ENCODE data around the gene SCG3. TPM values are rescaled to one million over a fixed set of nuclear protein-coding genes. Genes with fewer than 3 reads are reported as not detected.

SCG3 gene
- total RNA-seq, 2 donors from 2014 or later: 0.23 to 2.0 TPM

DNA sequence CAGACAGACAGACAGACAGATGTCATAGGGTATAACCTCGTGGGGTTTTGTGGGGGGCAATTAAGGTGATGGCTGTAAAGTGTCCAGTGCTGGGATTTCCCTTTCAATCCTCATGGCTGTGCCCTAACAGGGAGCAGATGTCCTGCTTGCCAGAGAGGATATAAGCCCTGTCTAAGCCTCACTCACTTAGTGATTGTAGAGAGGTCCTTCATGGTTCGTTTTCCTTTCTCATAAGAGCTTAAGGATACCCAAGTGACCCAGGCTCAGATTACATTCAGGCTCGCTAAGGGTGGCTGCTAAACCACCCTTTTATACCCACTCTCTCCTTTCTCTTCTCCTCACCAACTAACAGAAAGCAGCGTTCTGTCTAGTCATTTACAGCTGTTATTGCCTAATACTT, 36.9 kb downstream of the SCG3 start:
- no peak for DNase-seq (ENCODE audit: low spot score)
- H3K4me3 ChIP-seq: no peak overlapping the region
- TF ChIP-seq, protein P1, sequence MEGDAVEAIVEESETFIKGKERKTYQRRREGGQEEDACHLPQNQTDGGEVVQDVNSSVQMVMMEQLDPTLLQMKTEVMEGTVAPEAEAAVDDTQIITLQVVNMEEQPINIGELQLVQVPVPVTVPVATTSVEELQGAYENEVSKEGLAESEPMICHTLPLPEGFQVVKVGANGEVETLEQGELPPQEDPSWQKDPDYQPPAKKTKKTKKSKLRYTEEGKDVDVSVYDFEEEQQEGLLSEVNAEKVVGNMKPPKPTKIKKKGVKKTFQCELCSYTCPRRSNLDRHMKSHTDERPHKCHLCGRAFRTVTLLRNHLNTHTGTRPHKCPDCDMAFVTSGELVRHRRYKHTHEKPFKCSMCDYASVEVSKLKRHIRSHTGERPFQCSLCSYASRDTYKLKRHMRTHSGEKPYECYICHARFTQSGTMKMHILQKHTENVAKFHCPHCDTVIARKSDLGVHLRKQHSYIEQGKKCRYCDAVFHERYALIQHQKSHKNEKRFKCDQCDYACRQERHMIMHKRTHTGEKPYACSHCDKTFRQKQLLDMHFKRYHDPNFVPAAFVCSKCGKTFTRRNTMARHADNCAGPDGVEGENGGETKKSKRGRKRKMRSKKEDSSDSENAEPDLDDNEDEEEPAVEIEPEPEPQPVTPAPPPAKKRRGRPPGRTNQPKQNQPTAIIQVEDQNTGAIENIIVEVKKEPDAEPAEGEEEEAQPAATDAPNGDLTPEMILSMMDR (IDR thresholded peaks at IDR 0.05): no peak
- TF ChIP-seq POLR2A (IDR thresholded peaks at IDR 0.05) (no peak), POLR2AphosphoS5 (IDR thresholded peaks at IDR 0.05) (no peak)
- H3K9me3 ChIP-seq: no peaks in the 10 kb centered on the region
- H3K27me3 ChIP-seq (replicated peaks; ENCODE audit: insufficient read depth): no peaks in the 10 kb centered on the region
- no peak overlapping the region for H3K27ac ChIP-seq
- H3K36me3 ChIP-seq: no peaks in the 10 kb centered on the region
- no peaks in the 10 kb centered on the region for H3K4me1 ChIP-seq (replicated peaks)
- 42% methylated on average over 4 of the region's 4 CpGs for WGBS
- intact Hi-C loops (cut with DNase I): no loop called here

DNA sequence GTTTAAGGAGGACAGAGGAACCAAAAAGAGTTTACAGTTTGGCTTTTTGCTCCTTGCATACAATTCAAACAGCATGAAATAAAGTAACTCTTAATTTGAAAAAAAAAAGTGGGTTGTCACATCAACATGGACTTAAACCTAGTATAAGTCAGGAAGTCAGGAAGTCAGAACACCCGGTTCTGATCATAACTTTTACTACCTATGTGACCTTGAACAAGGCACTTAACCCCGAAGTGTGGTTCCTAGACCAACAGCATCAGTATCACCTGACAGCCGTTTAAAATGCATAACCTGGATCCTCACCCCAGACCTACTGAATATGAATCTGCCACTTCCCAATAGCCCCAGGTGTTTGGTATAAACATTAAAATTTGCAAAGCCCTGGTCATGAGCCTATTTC, 37.4 kb downstream of the SCG3 start:
- TF ChIP-seq POLR2AphosphoS5 (IDR thresholded peaks at IDR 0.05) (no peak), POLR2A (IDR thresholded peaks at IDR 0.05) (no peak)
- TF ChIP-seq, protein P1 (IDR thresholded peaks at IDR 0.05): no peak
- no peak for DNase-seq (ENCODE audit: low spot score)
- H3K9me3 ChIP-seq: no peaks in the 10 kb centered on the region
- H3K36me3 ChIP-seq: no peaks in the 10 kb centered on the region
- H3K27me3 ChIP-seq (replicated peaks; ENCODE audit: insufficient read depth): no peaks in the 10 kb centered on the region
- no peak overlapping the region for H3K4me3 ChIP-seq
- intact Hi-C loops (cut with DNase I): no loop called here
- H3K4me1 ChIP-seq (replicated peaks): no peaks in the 10 kb centered on the region
- H3K27ac ChIP-seq: no peak overlapping the region
- 40% methylated on average over 3 of the region's 3 CpGs for WGBS

DNA sequence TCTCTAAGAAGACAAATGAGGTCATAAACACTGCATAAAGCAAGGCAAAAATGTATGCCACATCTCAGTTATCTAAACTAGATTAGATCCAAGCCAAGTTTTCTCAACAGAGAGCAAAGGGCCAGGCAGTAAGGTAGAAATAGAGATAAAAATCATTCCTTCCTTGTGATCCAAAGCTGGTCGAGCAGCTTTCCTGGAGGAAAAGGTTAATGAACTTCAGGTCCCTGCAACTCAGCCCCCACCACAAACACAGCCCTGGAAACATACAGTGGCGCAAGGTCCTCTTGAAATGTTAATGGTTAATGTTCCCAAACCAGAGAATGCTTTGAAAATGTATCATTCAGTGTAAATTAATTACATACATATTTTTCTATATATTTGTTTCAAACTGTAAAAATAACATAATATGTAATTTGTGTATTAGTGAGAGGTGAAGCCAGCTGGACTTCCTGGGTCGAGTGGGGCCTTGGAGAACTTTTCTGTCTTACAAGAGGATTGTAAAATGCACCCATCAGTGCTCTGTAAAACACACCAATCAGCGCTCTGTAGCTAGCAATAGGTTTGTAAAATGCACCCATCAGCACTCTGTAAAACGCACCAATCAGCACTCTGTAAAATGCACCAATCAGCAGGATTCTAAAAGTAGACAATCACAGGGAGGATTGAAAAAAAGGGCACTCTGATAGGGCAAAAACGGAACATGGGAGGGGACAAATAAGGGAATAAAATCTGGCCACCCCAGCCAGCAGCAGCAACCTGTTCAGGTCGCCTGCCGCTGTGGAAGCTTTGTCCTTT, 39.1 kb downstream of the SCG3 start:
- TF ChIP-seq, protein P1 (IDR thresholded peaks at IDR 0.05): no peak
- TF ChIP-seq POLR2A (IDR thresholded peaks at IDR 0.05) (no peak), POLR2AphosphoS5 (IDR thresholded peaks at IDR 0.05) (no peak)
- DNase-seq (ENCODE audit: low spot score): no peak
- H3K4me3 ChIP-seq: no peak overlapping the region
- H3K36me3 ChIP-seq: no peaks in the 10 kb centered on the region
- intact Hi-C loops (cut with DNase I): no loop called here
- H3K27me3 ChIP-seq (replicated peaks; ENCODE audit: insufficient read depth): no peaks in the 10 kb centered on the region
- 77% methylated on average over 8 of the region's 8 CpGs for WGBS
- no peaks in the 10 kb centered on the region for H3K9me3 ChIP-seq
- H3K4me1 ChIP-seq (replicated peaks): no peaks in the 10 kb centered on the region
- no peak overlapping the region for H3K27ac ChIP-seq

DNA sequence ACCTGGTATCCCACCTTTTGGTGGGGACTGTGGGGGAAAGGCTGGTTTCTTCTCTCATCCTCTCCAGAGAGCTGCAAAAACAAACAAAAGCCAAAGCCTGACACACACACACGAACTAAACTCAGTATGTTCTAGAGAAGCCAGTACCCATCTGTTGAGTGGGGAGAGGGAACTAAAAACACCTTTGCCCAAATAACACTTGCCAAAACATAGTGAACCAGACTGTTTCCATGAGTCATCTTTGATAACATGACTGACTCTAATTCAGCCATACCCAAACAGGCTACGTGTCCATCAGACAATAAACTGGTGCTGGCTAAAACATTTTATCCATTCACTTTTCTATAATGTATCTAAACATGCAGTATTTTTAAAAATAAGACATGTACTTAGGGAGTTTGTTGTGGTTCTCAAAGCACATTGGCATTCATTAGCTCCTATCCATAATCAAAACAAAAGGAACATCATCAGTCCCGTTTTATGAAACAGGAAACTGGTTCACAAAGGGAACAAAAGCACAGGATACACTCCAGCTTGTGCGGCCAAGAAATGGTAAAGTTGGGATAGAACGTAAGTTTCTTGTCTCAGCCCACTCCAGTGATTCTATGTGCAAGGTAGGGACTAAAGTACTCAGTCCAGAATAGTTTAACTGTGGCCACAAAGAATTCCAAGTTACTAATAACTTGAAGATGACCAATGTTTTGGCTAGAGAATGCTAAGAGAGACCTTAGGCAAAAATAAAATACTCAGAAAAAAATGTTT, 40.1 kb downstream of the SCG3 start:
- Histone ChIP-seq H3K9me3 (no peaks in the 10 kb centered on the region), H3K36me3 (no peaks in the 10 kb centered on the region), H3K27me3 (replicated peaks; ENCODE audit: insufficient read depth) (no peaks in the 10 kb centered on the region), H3K4me1 (replicated peaks) (peaks cover 2% of the 10 kb centered on the region), H3K4me3 (no peak overlapping the region), H3K27ac (no peak overlapping the region)
- TF ChIP-seq, protein P1 (IDR thresholded peaks at IDR 0.05): no peak
- TF ChIP-seq POLR2AphosphoS5 (IDR thresholded peaks at IDR 0.05): no peak
- TF ChIP-seq POLR2A (IDR thresholded peaks at IDR 0.05): no peak
- WGBS: 72% methylated on average over 5 of the region's 5 CpGs
- intact Hi-C loops (cut with DNase I): no loop called here
- no peak for DNase-seq (ENCODE audit: low spot score)
